ENCODE results near the gene MT2A.

Gene MT2A

GRCh38 chr16:56607109-56607618 lies 1.2 kb upstream of the MT2A start:
- no peak for DNase-seq (ENCODE audit: low read depth)
- H3K4me3 ChIP-seq (ENCODE audit: low read length) = peak overlapping the region; percentile 19
- TF ChIP-seq CTCF (conservative IDR thresholded peaks at IDR 0.05; ENCODE audit: low read depth, low read length) = no peak

GRCh38 chr16:56607675-56608042 lies 725 bp upstream of the MT2A start:
- H3K4me3 ChIP-seq (ENCODE audit: low read length) = no peak overlapping the region
- TF ChIP-seq CTCF (conservative IDR thresholded peaks at IDR 0.05; ENCODE audit: low read depth, low read length) = no peak
- DNase-seq (ENCODE audit: low read depth) = no peak

- no peak for TF ChIP-seq CTCF (conservative IDR thresholded peaks at IDR 0.05; ENCODE audit: low read depth, low read length)
- DNase-seq (ENCODE audit: low read depth) = no peak
- H3K4me3 ChIP-seq (ENCODE audit: low read length) = peak overlapping the region; percentile 79
Measured at GRCh38 chr16:56608876-56609462, 585 bp downstream of the MT2A start.

- peak overlapping the region; percentile 79 for H3K4me3 ChIP-seq (ENCODE audit: low read length)
- no peak for TF ChIP-seq CTCF (conservative IDR thresholded peaks at IDR 0.05; ENCODE audit: low read depth, low read length)
- DNase-seq (ENCODE audit: low read depth) = no peak
Measured at GRCh38 chr16:56609463-56609921, 1.1 kb downstream of the MT2A start.

- no peak overlapping the region for H3K4me3 ChIP-seq (ENCODE audit: low read length)
- no peak for TF ChIP-seq CTCF (conservative IDR thresholded peaks at IDR 0.05; ENCODE audit: low read depth, low read length)
- DNase-seq (ENCODE audit: low read depth) = no peak
Measured at GRCh38 chr16:56610017-56610608, 1.7 kb downstream of the MT2A start.

- no peak for TF ChIP-seq CTCF (conservative IDR thresholded peaks at IDR 0.05; ENCODE audit: low read depth, low read length)
- no peak overlapping the region for H3K4me3 ChIP-seq (ENCODE audit: low read length)
- DNase-seq (ENCODE audit: low read depth) = no peak
Measured at GRCh38 chr16:56610609-56611111, 2.3 kb downstream of the MT2A start.
